Spleen (tissue), 11 donors: ENCODE measurements around the gene RIC8B. TPM values are rescaled to one million over a fixed set of nuclear protein-coding genes. Genes with fewer than 3 reads are reported as not detected.

Source experiments
- DNase-seq: peaks from one replicate; pipeline ENCODE4 v3.0.0-alpha.2; 2020
- H3K27ac ChIP-seq, 8 donors: fragments of 200-600 bp; sonication (generic) in 7 of 8; 1 replicate in 4 of 8; 2 replicates in 4 of 8; pipeline versions ENCODE4 v1.5.0 to v1.8.0; 2016 to 2021; ENCODE audit warnings: inconsistent platforms in 4 of 8, mild to moderate bottlenecking in 4 of 8, moderate library complexity in 1 of 8
- H3K27me3 ChIP-seq, 7 donors: fragments of 200-600 bp; sonication (generic) in 6 of 7; replicated peaks in 1 of 7; 1 replicate in 4 of 7; 2 replicates in 3 of 7; pipeline versions ENCODE4 v1.5.0 to v1.8.0; 2016 to 2021; ENCODE audit warnings: inconsistent platforms in 3 of 7, mild to moderate bottlenecking in 1 of 7
- H3K36me3 ChIP-seq, 6 donors: fragments of 200-600 bp; sonication (generic) in 5 of 6; 1 replicate in 4 of 6; 2 replicates in 2 of 6; pipeline versions ENCODE4 v1.5.0 to v1.8.0; 2016 to 2021; ENCODE audit warnings: inconsistent platforms in 2 of 6
- H3K4me1 ChIP-seq, 6 donors: fragments of 200-600 bp; sonication (generic) in 5 of 6; 1 replicate in 3 of 6; 2 replicates in 3 of 6; pipeline versions ENCODE4 v1.5.0 to v1.8.0; 2016 to 2021; ENCODE audit warnings: inconsistent platforms in 3 of 6
- H3K4me3 ChIP-seq, 8 donors: fragments of 200-600 bp; sonication (generic) in 7 of 8; 1 replicate in 4 of 8; 2 replicates in 4 of 8; pipeline versions ENCODE4 v1.5.0 to v1.8.0; 2016 to 2021; ENCODE audit warnings: inconsistent platforms in 4 of 8, mild to moderate bottlenecking in 4 of 8, moderate library complexity in 2 of 8
- H3K9me3 ChIP-seq, 8 donors: fragments of 200-600 bp; sonication (generic) in 7 of 8; 1 replicate in 4 of 8; 2 replicates in 4 of 8; pipeline versions ENCODE4 v1.5.0 to v1.8.0; 2016 to 2021; ENCODE audit warnings: inconsistent platforms in 4 of 8
- CTCF ChIP-seq, 11 experiments: fragments of 200-600 bp in 7 of 11; fragments of 450-650 bp in 4 of 11; sonication (generic) in 4 of 11; IDR thresholded peaks in 8 of 11; conservative IDR thresholded peaks in 3 of 11; 1 replicate in 7 of 11; 2 replicates in 4 of 11; pipeline versions ENCODE4 v1.4.0 to v1.8.0; 2016 to 2021; ENCODE audit warnings: antibody characterized with exemption in 11 of 11, inconsistent platforms in 4 of 11, mild to moderate bottlenecking in 1 of 11
- POLR2A ChIP-seq, 3 donors: fragments of 450-650 bp; IDR thresholded peaks; one replicate each; pipeline ENCODE4 v1.5.1; 2017; ENCODE audit warnings: antibody characterized with exemption in 3 of 3, mild to moderate bottlenecking in 1 of 3
- POLR2AphosphoS5 ChIP-seq, 3 donors: sonication (generic); formaldehyde crosslinking; IDR thresholded peaks; one replicate each; pipeline ENCODE4 v1.5.1; 2017; ENCODE audit warnings: antibody characterized with exemption in 3 of 3
- WGBS, 5 donors: extraction: QIAGEN DNeasy Blood & Tissue Kit in 3 of 5; methylation state at CpG; one replicate each; pipeline versions ENCODE4 v1.1.5 to v1.1.7; 2013 to 2018; 5-methylcytosine and 5-hydroxymethylcytosine counted together
- intact Hi-C: fragments of 100-400 bp; cut with DNase I; formaldehyde crosslinking; loops from one replicate; pipeline ENCODE4 v1.15.0; 2023; ENCODE audit warnings: low total_unique reads
- polyA plus RNA-seq, 3 donors: library from polyadenylated mRNA; stranded (reverse); fragments of 200-250 nt; gene quantifications; one replicate each; pipeline ENCODE4 v1.2.1, GENCODE V29; 2013
- total RNA-seq, 7 donors: library from RNA; depleted of rRNA in 3 of 7; stranded (reverse); fragments of >200 nt in 3 of 7; fragmentation: NEBNext Ultra II Directional in 4 of 7; extraction: Animal tissue kit (Norgen Biotek cat#: 25700) in 4 of 7; gene quantifications; one replicate each; pipeline versions ENCODE4 v1.1.0 to v1.2.1, GENCODE V29; 2016 to 2021
- donor health status: healthy with polysubstance abuse.
- donor health status: DM: no; HTN: no; CAD: no; lungs with moderate emphysema.
- donor health status: DM: no; HTN: no; CAD: no.
- donor health status: Bipolar disorder and iron deficiency.
- donor health status: healthy.
- donor health status: DM: no; HTN: no; CAD: no.
- donor health status: DM: yes; HTN: yes; CAD: no.

Gene RIC8B
- total and polyA plus RNA-seq, 10 donors, result 1.9 to 21.3 (median 14.1) TPM

GRCh38 chr12:106861984-106862916, 87.8 kb downstream of the RIC8B start:
- DNase-seq, result no peak
- intact Hi-C loops, result no loop called here
- TF ChIP-seq POLR2AphosphoS5 (IDR thresholded peaks at IDR 0.05) (no peak), POLR2A (IDR thresholded peaks at IDR 0.05) (no peak), CTCF (IDR thresholded peaks at IDR 0.05 in 8 of 11, conservative IDR thresholded peaks at IDR 0.05 in 3 of 11) (no peak)
- H3K4me3 ChIP-seq, result no peak overlapping the region
- no peaks in the 10 kb centered on the region for H3K9me3 ChIP-seq
- no peaks in the 10 kb centered on the region for H3K4me1 ChIP-seq
- peaks cover 0 to 67% (median 11%) of the 10 kb centered on the region in 6 donors for H3K36me3 ChIP-seq
- 96 to 98% (median 96%) methylated on average over 3 of the region's 3 CpGs for WGBS, 5 donors
- no peak overlapping the region for H3K27ac ChIP-seq
- no peaks in the 10 kb centered on the region for H3K27me3 ChIP-seq

- no peaks in the 10 kb centered on the region for H3K9me3 ChIP-seq
- H3K27me3 ChIP-seq, result no peaks in the 10 kb centered on the region
- intact Hi-C loops, result no loop called here
- no peaks in the 10 kb centered on the region for H3K4me1 ChIP-seq
- 79 to 100% (median 90%) methylated on average over 1 of the region's 1 CpG for WGBS, 5 donors
- H3K36me3 ChIP-seq, result peaks cover 0 to 66% (median 11%) of the 10 kb centered on the region in 6 donors
- H3K4me3 ChIP-seq, result no peak overlapping the region
- no peak for DNase-seq
- TF ChIP-seq CTCF (IDR thresholded peaks at IDR 0.05 in 8 of 11, conservative IDR thresholded peaks at IDR 0.05 in 3 of 11) (no peak), POLR2A (IDR thresholded peaks at IDR 0.05) (no peak), POLR2AphosphoS5 (IDR thresholded peaks at IDR 0.05) (no peak)
- no peak overlapping the region for H3K27ac ChIP-seq
These were observed 88.7 kb downstream of the RIC8B start for GRCh38 chr12:106863189-106863588.

GRCh38 chr12:106865683-106866082, 91.2 kb downstream of the RIC8B start:
- 67 to 80% (median 75%) methylated on average over 3 of the region's 3 CpGs for WGBS, 5 donors
- intact Hi-C loops, result no loop called here
- TF ChIP-seq POLR2AphosphoS5 (IDR thresholded peaks at IDR 0.05) (no peak), POLR2A (IDR thresholded peaks at IDR 0.05) (no peak), CTCF (IDR thresholded peaks at IDR 0.05 in 8 of 11, conservative IDR thresholded peaks at IDR 0.05 in 3 of 11) (no peak)
- H3K27ac ChIP-seq, result no peak overlapping the region
- no peak for DNase-seq
- peaks cover 0 to 41% (median 8%) of the 10 kb centered on the region in 6 donors for H3K36me3 ChIP-seq
- H3K27me3 ChIP-seq, result no peaks in the 10 kb centered on the region
- H3K9me3 ChIP-seq, result no peaks in the 10 kb centered on the region
- no peak overlapping the region for H3K4me3 ChIP-seq
- H3K4me1 ChIP-seq, result no peaks in the 10 kb centered on the region

- no peaks in the 10 kb centered on the region for H3K4me1 ChIP-seq
- no peak for DNase-seq
- no peaks in the 10 kb centered on the region for H3K9me3 ChIP-seq
- WGBS, 5 donors, result 82 to 92% (median 87%) methylated on average over 5 of the region's 5 CpGs
- no peak for TF ChIP-seq POLR2A (IDR thresholded peaks at IDR 0.05)
- no peak for TF ChIP-seq POLR2AphosphoS5 (IDR thresholded peaks at IDR 0.05)
- TF ChIP-seq CTCF (IDR thresholded peaks at IDR 0.05 in 8 of 11, conservative IDR thresholded peaks at IDR 0.05 in 3 of 11), result no peak
- intact Hi-C loops, result no loop called here
- H3K27ac ChIP-seq, result no peak overlapping the region
- H3K36me3 ChIP-seq, result peaks cover 0 to 34% (median under 1%) of the 10 kb centered on the region in 6 donors
- H3K4me3 ChIP-seq, result no peak overlapping the region
- no peaks in the 10 kb centered on the region for H3K27me3 ChIP-seq
These were observed 92.1 kb downstream of the RIC8B start for GRCh38 chr12:106866426-106867080.
